Stomach (tissue), 4 donors: ENCODE data around the gene WNT11.

Experiments
- CTCF ChIP-seq, 7 experiments: fragments of 450-650 bp in 4 of 7; fragments of 200-600 bp in 3 of 7; sonication (generic) in 3 of 7; IDR thresholded peaks; one replicate each; pipeline ENCODE4 v1.5.1; 2016 to 2019; ENCODE audit warnings: antibody characterized with exemption in 7 of 7, control low read depth in 2 of 7, mild to moderate bottlenecking in 1 of 7
- EP300 ChIP-seq: sonication (generic); formaldehyde crosslinking; IDR thresholded peaks from one replicate; pipeline ENCODE4 v1.6.1; 2017; ENCODE audit warnings: antibody characterized with exemption
- POLR2A ChIP-seq, 4 donors: fragments of 450-650 bp; IDR thresholded peaks; one replicate each; pipeline ENCODE4 v1.6.1; 2016; ENCODE audit warnings: antibody characterized with exemption in 4 of 4, control low read depth in 2 of 4, mild to moderate bottlenecking in 1 of 4, moderate library complexity in 1 of 4
- POLR2AphosphoS5 ChIP-seq, 3 donors: sonication (generic); formaldehyde crosslinking; IDR thresholded peaks; one replicate each; pipeline ENCODE4 v1.6.1; 2016; ENCODE audit warnings: antibody characterized with exemption in 3 of 3

DNA sequence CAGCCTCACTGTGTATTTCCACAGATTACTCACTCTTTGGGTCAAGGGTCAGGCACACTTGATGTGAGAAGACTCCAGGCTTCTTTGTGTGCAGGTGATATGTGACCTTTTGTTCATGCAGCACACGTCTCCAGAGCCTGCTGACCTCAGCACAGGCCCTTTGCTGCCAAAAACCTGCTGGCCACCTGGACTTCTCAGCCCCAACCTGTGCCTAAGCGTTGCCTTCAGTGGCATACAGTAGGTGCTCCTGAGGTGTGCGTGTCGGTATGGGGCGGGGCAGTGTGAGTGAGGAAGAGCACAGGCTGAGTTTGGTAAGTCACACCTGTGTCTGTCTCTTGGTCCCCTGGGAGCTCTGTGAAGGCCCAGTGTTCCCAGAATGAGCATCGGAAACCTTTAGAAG is 58.1 kb downstream of the WNT11 start:
- TF ChIP-seq CTCF (IDR thresholded peaks at IDR 0.05) (no peak), POLR2A (IDR thresholded peaks at IDR 0.05) (no peak), POLR2AphosphoS5 (IDR thresholded peaks at IDR 0.05) (no peak), EP300 (no peak)
